Mononuclear cell (primary cell): Measurements from ENCODE around the gene WNT5A. TPM values are rescaled to one million over a fixed set of nuclear protein-coding genes. Genes with fewer than 3 reads are reported as not detected.

Experiments used
- H3K27me3 ChIP-seq: 2 replicates; pipeline ENCODE4 v1.6.0; 2011; ENCODE audit warnings: low read length, control low read depth; ENCODE audit not compliant: insufficient read depth
- H3K4me1 ChIP-seq: 2 replicates; pipeline ENCODE4 v1.5.1; 2011; ENCODE audit warnings: mild to moderate bottlenecking, low read length, control low read depth; ENCODE audit not compliant: insufficient read depth
- H3K4me3 ChIP-seq: 2 replicates; pipeline ENCODE4 v1.5.1; 2011; ENCODE audit warnings: mild to moderate bottlenecking, low read length, moderate library complexity
- H3K9me3 ChIP-seq: 2 replicates; pipeline ENCODE4 v1.5.1; 2011; ENCODE audit warnings: low read depth, mild to moderate bottlenecking, control low read depth, low read length
- total RNA-seq: library from RNA; depleted of rRNA; stranded (reverse); fragments of >200 nt; gene quantifications from one replicate; pipeline ENCODE4 v1.2.3, GENCODE V29; 2012

The WNT5A gene
- total RNA-seq, 1 donor = 0.42 TPM

DNA sequence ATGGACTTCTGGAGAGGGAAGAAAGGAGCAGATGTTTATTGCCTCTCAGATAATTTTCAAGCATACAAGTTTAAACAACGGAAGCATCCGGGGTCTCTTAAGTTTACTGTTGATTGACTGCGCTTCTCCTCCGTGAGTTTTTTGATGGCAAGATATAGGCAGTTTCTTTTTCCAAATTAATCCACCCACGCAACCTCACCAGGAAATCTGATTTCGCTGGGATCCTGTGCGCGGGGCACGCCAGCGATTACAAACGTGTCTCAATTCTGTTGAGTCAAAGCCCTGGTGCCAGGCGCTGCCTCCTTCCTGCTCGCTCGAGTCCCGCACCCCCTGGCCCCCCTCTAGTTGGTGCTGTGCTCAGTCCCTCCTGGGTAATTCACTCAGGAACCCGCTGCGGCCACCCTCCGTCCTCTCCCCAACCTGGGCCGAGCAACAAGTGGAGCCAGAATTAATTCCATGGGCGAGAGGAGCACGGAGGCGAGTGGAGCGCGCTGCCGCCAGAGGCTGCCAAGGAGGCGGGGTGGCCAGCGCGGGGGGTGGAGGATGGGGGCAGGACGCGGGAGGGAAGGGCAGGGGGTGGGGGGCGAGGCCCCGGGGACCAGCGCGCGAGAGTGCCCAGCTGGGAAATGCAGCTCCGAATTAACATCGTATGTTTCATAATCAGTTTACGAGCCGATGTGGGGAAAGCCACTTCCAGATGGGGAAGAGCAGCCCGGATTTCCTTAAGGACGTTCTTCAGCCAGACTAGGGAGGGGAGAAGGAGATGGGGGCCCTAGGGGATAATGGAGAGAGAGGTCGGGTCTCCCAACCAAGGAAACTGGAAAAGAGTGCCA, 6.0 kb downstream of the WNT5A start:
- peaks cover 73% of the 10 kb centered on the region for H3K27me3 ChIP-seq
- H3K4me3 ChIP-seq = no peak overlapping the region

DNA sequence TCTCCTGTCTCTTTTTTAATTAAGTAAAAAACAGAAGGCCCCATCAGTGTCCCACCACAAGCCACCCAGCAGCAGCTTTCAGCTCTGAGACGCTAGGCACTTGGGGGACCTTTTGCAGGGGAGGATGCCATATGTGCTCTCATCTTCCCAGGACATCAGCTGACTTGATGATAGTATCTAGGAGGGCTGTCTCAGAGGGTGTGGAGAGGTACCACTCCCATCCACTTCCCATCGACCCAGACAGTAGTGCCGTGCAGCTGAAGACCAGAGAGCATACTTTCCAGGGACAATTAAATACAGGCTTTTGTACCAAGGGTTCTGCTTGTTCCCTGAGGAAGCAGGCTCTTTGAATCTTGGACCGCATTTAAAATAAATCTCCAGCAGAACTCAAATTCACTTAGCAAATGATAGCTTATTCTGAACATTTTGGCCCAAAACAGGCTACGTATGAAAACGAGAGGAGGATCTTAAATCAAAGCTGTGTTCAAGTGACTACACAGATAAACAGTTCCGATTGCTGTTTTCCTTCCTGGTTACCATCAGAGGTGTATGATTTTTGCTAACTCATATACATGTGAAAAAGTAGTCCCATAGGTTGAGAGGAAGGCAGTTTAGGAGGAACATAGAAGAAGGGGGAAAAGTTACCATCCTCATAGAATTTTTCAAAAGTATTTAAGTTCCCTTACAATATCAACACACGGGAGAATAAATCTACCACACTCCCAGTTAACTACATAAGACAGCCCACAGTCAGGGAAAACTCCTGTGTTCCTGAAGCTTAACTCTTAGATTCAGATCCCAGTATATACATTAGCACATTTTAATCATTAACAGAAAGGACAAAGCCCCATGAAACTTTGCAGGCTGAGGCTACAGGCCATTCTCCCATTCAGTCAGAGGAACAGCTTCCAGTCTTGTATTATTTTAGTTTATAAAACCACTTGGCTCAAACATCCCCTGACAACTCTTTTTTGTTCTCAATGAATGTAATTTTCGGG, 9.5 kb downstream of the WNT5A start:
- Histone ChIP-seq H3K27me3 (peaks cover 40% of the 10 kb centered on the region), H3K4me3 (no peak overlapping the region), H3K9me3 (no peaks in the 10 kb centered on the region), H3K4me1 (no peaks in the 10 kb centered on the region)

More for the DNA sequence above, 6.0 kb downstream of the WNT5A start:
- no peaks in the 10 kb centered on the region for H3K9me3 ChIP-seq
- no peaks in the 10 kb centered on the region for H3K4me1 ChIP-seq

GRCh38 chr3:55476515-55476914, 10.6 kb downstream of the WNT5A start:
- H3K4me1 ChIP-seq = no peaks in the 10 kb centered on the region
- H3K27me3 ChIP-seq = peaks cover 29% of the 10 kb centered on the region
- no peak overlapping the region for H3K4me3 ChIP-seq
- H3K9me3 ChIP-seq = no peaks in the 10 kb centered on the region

- no peak overlapping the region for H3K4me3 ChIP-seq
Measured at GRCh38 chr3:55474213-55474632, 12.9 kb downstream of the WNT5A start.

DNA sequence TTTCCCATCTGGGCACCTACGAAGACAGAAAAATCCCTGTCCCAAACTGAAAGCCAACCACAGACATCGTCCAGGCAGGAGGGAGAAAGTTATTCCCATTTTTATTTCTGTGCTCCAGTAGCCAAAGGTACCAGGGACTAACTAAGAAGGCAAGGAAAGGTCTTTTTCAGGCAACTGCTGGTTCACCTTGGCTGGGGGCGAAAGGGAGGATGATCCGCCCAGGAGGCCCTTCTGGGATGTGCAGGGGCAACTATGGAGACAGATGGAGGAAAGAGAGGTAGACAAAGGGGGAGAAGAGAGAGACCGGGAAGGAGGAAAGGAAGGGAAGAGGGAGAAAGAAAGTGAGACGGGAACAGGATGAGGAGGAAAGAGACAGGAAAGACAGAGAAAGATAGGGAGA, 13.3 kb downstream of the WNT5A start:
- H3K4me3 ChIP-seq = no peak overlapping the region
- peaks cover 6% of the 10 kb centered on the region for H3K27me3 ChIP-seq
- H3K4me1 ChIP-seq = no peaks in the 10 kb centered on the region
- no peaks in the 10 kb centered on the region for H3K9me3 ChIP-seq

More at GRCh38 chr3:55474213-55474632, 12.9 kb downstream of the WNT5A start:
- H3K27me3 ChIP-seq = peaks cover 8% of the 10 kb centered on the region
- H3K4me1 ChIP-seq = no peaks in the 10 kb centered on the region
- H3K9me3 ChIP-seq = no peaks in the 10 kb centered on the region

GRCh38 chr3:55471522-55472280, 15.4 kb downstream of the WNT5A start:
- Histone ChIP-seq H3K4me1 (no peaks in the 10 kb centered on the region), H3K4me3 (no peak overlapping the region), H3K9me3 (no peaks in the 10 kb centered on the region), H3K27me3 (no peaks in the 10 kb centered on the region)

- no peak overlapping the region for H3K4me3 ChIP-seq
- no peaks in the 10 kb centered on the region for H3K27me3 ChIP-seq
- H3K9me3 ChIP-seq = no peaks in the 10 kb centered on the region
- H3K4me1 ChIP-seq = no peaks in the 10 kb centered on the region
Measured at GRCh38 chr3:55471084-55471483, 16.0 kb downstream of the WNT5A start.

GRCh38 chr3:55469957-55470526, 17.1 kb downstream of the WNT5A start:
- no peaks in the 10 kb centered on the region for H3K9me3 ChIP-seq
- no peaks in the 10 kb centered on the region for H3K27me3 ChIP-seq
- H3K4me3 ChIP-seq = no peak overlapping the region
- no peaks in the 10 kb centered on the region for H3K4me1 ChIP-seq

- H3K27me3 ChIP-seq = no peaks in the 10 kb centered on the region
- H3K9me3 ChIP-seq = no peaks in the 10 kb centered on the region
- no peaks in the 10 kb centered on the region for H3K4me1 ChIP-seq
- no peak overlapping the region for H3K4me3 ChIP-seq
Measured at GRCh38 chr3:55468251-55468650, 18.9 kb downstream of the WNT5A start.

DNA sequence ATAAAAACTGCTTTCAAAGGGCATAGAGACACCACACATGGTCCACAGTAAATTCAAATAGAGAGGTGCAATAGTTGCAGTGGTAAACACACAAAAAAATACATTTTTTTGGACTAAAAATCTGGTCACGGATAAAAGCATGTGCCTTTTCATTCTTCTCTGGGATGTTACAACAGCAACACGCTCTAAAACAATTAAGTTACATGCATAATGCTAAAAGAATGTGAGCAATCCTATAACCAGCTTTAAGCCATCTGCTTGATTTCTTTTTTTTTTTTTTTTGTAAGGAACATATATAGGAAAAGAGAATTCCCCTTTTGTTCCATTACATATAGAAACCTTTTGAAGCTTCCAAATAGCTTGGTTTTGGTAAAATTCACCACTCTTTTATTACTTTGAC, 20.0 kb downstream of the WNT5A start:
- Histone ChIP-seq H3K27me3 (no peaks in the 10 kb centered on the region), H3K9me3 (no peaks in the 10 kb centered on the region), H3K4me1 (no peaks in the 10 kb centered on the region), H3K4me3 (no peak overlapping the region)

DNA sequence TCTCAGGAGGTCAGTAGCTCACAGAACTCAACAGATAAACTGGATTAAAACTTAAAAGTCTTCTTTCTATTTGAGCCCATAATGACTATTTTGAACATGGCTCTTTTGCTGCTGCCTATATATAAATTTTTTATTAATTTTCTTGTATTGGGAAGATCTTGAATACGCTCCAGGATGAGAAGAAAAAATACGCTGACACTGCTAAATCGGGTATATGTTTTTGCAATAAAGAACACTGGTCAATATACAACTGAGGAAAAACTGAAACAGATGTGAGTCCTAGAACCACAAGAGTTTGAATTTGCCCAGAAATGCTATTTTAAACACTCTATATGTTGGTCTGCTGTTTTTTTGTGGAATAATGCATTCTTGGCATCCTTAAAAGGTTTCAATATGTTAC, 20.6 kb downstream of the WNT5A start:
- Histone ChIP-seq H3K9me3 (no peaks in the 10 kb centered on the region), H3K27me3 (no peaks in the 10 kb centered on the region), H3K4me1 (no peaks in the 10 kb centered on the region), H3K4me3 (no peak overlapping the region)

GRCh38 chr3:55461896-55462295, 25.2 kb downstream of the WNT5A start:
- H3K4me3 ChIP-seq = no peak overlapping the region
- no peaks in the 10 kb centered on the region for H3K9me3 ChIP-seq
- no peaks in the 10 kb centered on the region for H3K27me3 ChIP-seq
- H3K4me1 ChIP-seq = no peaks in the 10 kb centered on the region

DNA sequence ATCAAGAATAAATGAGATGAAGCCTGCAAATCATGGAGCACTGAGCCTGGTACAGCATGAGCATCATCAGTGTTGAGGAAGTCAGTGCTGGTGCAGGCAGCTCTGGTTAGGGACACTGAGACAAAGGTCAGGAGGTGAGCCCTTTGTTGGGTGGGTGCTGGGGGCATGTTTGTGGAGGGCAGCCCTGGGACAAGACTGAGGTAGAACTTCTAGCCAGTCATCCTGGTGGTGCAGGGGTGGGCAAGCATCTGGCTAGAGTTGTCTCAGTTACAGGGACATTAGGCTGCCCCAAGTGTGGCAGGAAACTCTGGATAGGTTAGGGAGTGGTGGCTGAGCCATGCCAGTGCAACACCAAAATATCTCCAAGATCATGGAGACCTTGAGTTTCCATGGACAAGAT, 27.3 kb downstream of the WNT5A start:
- H3K9me3 ChIP-seq = no peaks in the 10 kb centered on the region
- no peaks in the 10 kb centered on the region for H3K27me3 ChIP-seq
- no peak overlapping the region for H3K4me3 ChIP-seq
- H3K4me1 ChIP-seq = no peaks in the 10 kb centered on the region

DNA sequence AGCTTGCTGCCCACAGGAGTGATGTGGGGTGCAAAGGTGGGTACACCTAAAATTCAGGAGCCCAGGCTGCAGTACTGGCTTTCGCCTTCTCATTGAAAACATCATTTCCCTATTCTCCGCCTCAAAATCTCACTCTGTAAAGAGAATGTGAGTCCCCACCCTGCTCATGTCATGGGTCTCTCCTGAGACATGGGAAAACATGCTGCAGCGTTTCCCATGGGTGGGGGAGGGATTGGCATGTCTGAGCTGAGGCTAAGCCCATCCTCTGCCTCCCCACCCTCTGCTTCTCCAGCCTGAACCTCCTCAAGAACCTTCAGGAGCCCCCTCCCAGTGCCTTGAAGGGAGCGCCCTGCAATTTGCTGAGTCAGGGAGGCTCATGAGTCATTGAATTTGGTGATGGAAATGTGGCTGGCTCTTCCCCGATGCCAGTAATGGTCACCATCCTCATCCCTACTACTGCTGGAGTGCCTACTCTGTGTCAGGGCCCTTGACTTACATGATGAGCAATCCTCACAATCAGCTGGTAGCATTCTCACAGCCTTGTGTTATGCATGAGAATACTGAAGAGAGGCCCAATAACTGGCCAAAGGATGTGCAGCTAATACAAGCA, 28.8 kb downstream of the WNT5A start:
- H3K27me3 ChIP-seq = no peaks in the 10 kb centered on the region
- no peaks in the 10 kb centered on the region for H3K4me1 ChIP-seq
- no peak overlapping the region for H3K4me3 ChIP-seq
- H3K9me3 ChIP-seq = no peaks in the 10 kb centered on the region
